BJ (cell line): ENCODE measurements around the gene RFTN2. TPM values are rescaled to one million over a fixed set of nuclear protein-coding genes. Genes with fewer than 3 reads are reported as not detected.

ENCODE experiments used
- CTCF ChIA-PET: fragments of 350-600 bp; formaldehyde crosslinking; extraction: SDS; loops from one replicate; lab custom pipeline; 2021; ENCODE audit warnings: antibody characterized with exemption, inconsistent platforms; lab: Yijun Ruan, JAX
- POLR2A ChIA-PET: fragments of 300-600 bp; sonication (Branson Sonifier 250); formaldehyde crosslinking; extraction: SDS; loops from one replicate; lab custom pipeline; 2021; ENCODE audit warnings: antibody characterized with exemption; lab: Charles Lee
- DNase-seq: peaks from one replicate; pipeline ENCODE4 v3.0.0-alpha.2; 2011; ENCODE audit warnings: low read depth
- H3K27me3 ChIP-seq: 2 replicates; pipeline ENCODE4 v1.6.0; 2011; ENCODE audit warnings: low read length; ENCODE audit not compliant: control insufficient read depth, insufficient read depth
- H3K36me3 ChIP-seq: 2 replicates; pipeline ENCODE4 v1.5.1; 2011; ENCODE audit warnings: low read length; ENCODE audit not compliant: control insufficient read depth, insufficient read depth
- H3K4me3 ChIP-seq: 2 replicates; pipeline ENCODE4 v1.5.1; 2011; ENCODE audit warnings: low read depth, mild to moderate bottlenecking, control low read depth, low read length
- CTCF ChIP-seq: IDR thresholded peaks from 2 replicates; pipeline ENCODE4 v1.5.1; 2011; ENCODE audit warnings: low read depth, mild to moderate bottlenecking, control low read depth, inconsistent platforms, low read length, moderate library complexity; ENCODE audit not compliant: insufficient read depth
- polyA plus RNA-seq: library from polyadenylated mRNA; depleted of rRNA; stranded (reverse); fragments of >200 nt; gene quantifications from 2 replicates; pipeline ENCODE4 v1.2.3, GENCODE V29; 2011

The RFTN2 gene
- polyA plus RNA-seq, 1 experiment = 0.16 TPM

GRCh38 chr2:197575987-197576386 lies 99.4 kb downstream of the RFTN2 start:
- no peak for TF ChIP-seq CTCF
- POLR2A ChIA-PET = no interaction called here
- no peak for DNase-seq
- no peaks in the 10 kb centered on the region for H3K27me3 ChIP-seq
- CTCF ChIA-PET = interaction anchor here (0.8 to 1.6 kb wide), 4 partner anchors 24 to 131 kb away, joined by 3 to 4 read pairs (median 3); no protein-coding TSS in a partner anchor
- H3K36me3 ChIP-seq = no peaks in the 10 kb centered on the region
- H3K4me3 ChIP-seq = no peak overlapping the region

- no peaks in the 10 kb centered on the region for H3K36me3 ChIP-seq
- H3K27me3 ChIP-seq = no peaks in the 10 kb centered on the region
- POLR2A ChIA-PET = no interaction called here
- no peak overlapping the region for H3K4me3 ChIP-seq
- no peak for TF ChIP-seq CTCF
- no peak for DNase-seq
- CTCF ChIA-PET = no interaction called here
These were observed 101.8 kb downstream of the RFTN2 start for GRCh38 chr2:197573608-197574007.

GRCh38 chr2:197571627-197572271 lies 103.6 kb downstream of the RFTN2 start:
- POLR2A ChIA-PET = no interaction called here
- no peak for TF ChIP-seq CTCF
- CTCF ChIA-PET = no interaction called here
- H3K36me3 ChIP-seq = no peaks in the 10 kb centered on the region
- H3K27me3 ChIP-seq = no peaks in the 10 kb centered on the region
- DNase-seq = no peak
- H3K4me3 ChIP-seq = no peak overlapping the region

- POLR2A ChIA-PET = no interaction called here
- CTCF ChIA-PET = no interaction called here
- TF ChIP-seq CTCF = no peak
- H3K36me3 ChIP-seq = peaks cover 2% of the 10 kb centered on the region
- no peak for DNase-seq
- no peaks in the 10 kb centered on the region for H3K27me3 ChIP-seq
- H3K4me3 ChIP-seq = no peak overlapping the region
These were observed 115.2 kb downstream of the RFTN2 start for GRCh38 chr2:197560146-197560665.

- ChIA-PET POLR2A (no interaction called here), CTCF (no interaction called here)
- Histone ChIP-seq H3K36me3 (peaks cover 3% of the 10 kb centered on the region), H3K4me3 (no peak overlapping the region), H3K27me3 (no peaks in the 10 kb centered on the region)
- DNase-seq = no peak
- no peak for TF ChIP-seq CTCF
These were observed 115.7 kb downstream of the RFTN2 start for GRCh38 chr2:197559681-197560080.
